Central memory CD4-positive, alpha-beta T cell (primary cell): ENCODE results near the gene UBE2R2.
"Not testable (repeated sequence)": the region's sequence is repeated elsewhere in the genome, so short reads cannot be mapped to it uniquely, and the experiment has no call there.

Experiments
- DNase-seq: peaks from one replicate; pipeline ENCODE4 v3.0.0; 2022

UBE2R2 gene

GRCh38 chr9:33843312-33843961, 26.5 kb downstream of the UBE2R2 start:
- no peak for DNase-seq

DNA sequence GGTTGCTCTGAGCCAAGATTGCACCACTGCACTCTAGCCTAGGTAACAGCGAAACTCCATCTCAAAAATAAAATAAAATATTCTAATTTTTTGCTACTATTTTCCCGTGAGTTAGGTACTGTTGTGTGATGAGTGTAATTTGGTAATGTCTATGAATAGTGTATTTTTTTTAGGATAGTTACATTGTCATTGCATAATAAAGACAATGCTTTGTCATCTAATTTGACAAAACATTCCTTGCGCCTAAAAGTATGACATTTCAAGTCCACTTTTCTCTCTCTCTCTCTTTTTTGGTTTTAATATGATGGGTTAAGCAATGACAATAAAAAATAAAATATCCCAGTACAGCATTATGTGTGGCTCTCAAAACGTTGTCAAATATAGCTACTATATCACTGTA, 29.3 kb downstream of the UBE2R2 start:
- DNase-seq: no peak

DNA sequence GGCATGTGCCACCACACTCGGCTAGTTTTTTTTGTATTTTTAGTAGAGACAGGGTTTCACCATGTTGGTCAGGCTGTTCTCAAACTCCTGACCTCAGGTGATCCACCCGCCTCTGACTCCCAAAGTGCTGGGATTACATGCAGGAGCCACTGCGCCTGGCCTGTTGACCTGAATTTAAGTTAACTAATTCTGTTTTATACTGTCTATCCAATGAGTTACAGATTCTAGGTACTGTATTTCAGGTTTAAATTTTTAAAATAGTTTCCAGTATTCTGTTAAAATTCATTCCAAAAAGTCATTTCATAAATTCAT, 30.9 kb downstream of the UBE2R2 start:
- DNase-seq: not testable (repeated sequence)

DNA sequence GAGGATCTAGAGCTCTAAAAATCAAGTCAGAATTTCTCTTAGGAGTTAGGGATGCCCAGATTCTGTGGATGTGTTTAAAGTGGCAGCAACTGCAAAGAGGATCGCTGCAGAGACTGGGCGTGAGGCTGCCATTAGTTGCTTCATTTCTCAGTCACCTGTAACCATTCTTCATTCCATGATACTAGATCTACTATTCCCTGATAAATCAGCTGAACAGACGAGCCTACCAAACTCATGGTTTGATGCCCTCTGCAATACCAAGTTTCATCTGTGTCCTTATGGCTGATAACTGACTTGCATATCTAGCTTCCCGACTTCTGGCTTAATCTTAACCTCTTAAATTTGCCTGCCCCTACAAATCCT, 33.3 kb downstream of the UBE2R2 start:
- no peak for DNase-seq

DNA sequence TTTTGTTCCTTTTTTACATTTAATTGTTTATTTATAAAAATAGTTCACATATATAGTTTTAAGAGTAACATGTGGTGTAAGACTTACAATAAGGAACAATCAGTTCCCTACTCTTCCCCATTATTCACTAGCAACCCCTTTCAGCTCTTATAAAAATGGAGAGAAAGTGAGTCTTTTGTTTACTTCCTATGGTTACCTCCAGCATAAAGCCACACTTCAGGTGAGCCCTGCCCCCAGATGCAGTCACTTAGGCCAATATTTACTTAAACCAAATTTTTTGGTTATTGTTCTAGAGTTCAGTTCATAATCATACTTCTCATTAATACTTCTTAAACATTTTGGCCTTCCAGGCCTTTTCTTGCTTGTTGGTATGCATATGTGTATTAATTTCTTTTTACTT, 33.7 kb downstream of the UBE2R2 start:
- DNase-seq: no peak

- DNase-seq: no peak
Measured at GRCh38 chr9:33851301-33851700, 34.3 kb downstream of the UBE2R2 start.

DNA sequence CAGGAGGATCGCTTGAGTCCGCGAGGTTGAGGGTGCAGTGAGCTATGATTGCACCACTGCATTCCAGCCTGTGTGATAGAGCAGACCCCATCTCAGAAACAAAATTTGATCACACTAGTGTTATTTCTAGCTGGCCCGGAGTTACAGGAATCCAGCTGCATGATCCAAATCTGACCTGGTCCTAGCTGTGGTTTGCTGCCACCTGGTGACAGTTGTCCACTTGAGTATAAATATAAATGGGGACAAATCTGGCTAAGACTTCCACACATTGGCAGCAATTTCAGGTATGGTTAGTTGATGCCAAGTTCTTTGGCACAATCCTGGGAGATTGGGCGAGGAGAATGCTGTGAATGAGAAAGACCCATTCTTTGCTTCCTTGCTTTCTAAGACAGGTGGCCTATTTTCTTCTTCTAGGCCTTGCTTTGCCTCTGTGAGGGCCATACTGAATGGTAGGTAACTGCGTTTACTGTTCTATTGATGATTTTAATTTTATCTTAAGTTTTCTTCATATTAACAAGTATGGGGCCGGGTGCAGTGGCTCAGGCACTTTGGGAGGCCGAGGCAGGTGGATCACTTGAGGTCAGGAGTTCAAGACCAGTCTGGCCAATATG, 35.4 kb downstream of the UBE2R2 start:
- peak; percentile 39 for DNase-seq

GRCh38 chr9:33856247-33856646, 39.3 kb downstream of the UBE2R2 start:
- DNase-seq: no peak

DNA sequence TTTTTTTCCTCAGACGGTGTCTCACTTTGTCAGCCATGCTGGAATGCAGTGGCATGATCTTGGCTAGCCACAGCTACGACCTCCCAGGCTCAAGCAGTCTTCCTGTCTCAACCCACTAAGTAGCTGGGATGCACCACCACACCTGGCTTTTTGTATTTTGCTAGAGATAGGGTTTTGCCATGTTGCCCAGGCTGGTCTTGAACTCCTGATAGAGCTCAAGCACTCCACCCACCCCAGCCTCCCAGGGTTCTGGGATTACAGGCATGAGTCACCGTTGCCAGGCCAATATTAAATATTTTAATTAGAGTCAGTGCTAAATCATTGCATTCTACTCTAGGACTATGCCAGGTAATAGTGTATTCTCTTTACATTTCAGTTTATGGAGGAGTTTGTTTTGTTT, 41.5 kb downstream of the UBE2R2 start:
- no peak for DNase-seq

DNA sequence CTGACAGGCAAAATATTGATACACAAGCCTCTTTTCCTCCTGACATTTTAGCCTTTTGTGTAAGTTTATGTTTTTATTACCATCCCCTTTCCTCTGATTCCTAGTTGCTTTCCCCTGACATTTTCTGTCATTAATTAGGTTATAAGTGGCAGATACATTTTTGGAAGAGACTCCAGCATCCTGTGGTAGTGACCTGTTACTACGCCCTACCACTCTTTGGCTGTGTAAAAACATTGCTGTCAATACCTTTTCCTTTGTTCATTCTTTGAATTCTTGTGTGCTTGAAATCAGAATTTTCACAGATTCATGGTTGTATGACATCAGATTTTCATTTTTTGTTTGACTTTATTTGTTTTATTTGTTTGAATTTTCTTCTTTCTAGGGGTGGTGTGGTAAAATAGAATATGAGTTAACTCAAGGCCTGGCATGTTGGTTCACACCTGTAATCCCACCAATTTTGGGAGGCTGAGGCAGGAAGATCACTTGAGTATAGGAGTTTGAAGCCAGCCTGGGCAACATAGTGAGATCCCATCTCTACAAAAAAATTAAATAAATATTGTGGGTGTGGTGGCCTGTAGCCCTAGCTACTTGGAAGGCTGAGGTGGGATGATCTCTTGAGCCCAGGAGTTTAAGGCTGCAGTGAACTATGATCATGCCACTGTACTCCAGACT, 43.4 kb downstream of the UBE2R2 start:
- DNase-seq: no peak

DNA sequence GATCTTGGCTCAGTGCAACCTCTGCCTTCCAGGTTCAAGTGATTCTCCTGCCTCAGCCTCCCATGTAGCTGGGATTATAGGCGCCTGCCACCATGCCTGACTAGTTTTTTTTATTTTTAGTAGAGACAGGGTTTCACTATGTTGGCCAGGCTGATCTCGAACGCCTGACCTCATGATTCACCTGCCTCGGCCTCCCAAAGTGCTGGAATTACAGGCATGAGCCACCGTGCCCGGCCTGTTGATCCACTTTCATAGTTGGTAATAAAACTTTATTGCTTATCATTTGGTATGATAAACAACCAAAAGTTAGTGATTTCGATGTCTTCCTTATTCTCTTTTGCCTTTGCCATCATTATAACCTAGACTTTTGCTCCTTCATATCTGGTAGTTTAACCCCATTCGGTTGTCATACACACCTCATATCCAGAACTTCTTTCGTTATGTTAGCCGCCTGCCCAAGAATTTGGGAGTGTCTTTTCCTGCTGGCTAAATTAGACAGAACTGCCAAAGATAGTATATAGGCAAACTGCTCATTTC, 45.0 kb downstream of the UBE2R2 start:
- DNase-seq: no peak

DNA sequence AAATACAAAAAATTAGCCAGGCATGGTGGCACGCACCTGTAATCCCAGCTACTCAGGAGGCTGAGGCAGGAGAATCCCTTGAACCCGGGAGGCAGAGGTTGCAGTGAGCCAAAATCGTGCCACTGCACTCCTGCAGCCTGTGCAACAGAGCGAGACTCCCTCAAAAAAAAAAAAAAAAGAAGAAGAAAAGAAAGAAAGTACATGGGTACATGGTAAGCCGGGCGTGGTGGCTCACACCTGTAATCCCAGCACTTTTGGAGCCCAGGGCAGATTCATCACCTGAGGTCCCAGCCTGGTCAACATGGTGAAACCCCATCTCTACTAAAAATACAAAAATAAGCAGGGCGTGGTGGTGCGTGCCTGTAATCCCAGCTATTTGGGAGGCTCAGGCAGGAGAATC, 46.1 kb downstream of the UBE2R2 start:
- DNase-seq: not testable (repeated sequence)

DNA sequence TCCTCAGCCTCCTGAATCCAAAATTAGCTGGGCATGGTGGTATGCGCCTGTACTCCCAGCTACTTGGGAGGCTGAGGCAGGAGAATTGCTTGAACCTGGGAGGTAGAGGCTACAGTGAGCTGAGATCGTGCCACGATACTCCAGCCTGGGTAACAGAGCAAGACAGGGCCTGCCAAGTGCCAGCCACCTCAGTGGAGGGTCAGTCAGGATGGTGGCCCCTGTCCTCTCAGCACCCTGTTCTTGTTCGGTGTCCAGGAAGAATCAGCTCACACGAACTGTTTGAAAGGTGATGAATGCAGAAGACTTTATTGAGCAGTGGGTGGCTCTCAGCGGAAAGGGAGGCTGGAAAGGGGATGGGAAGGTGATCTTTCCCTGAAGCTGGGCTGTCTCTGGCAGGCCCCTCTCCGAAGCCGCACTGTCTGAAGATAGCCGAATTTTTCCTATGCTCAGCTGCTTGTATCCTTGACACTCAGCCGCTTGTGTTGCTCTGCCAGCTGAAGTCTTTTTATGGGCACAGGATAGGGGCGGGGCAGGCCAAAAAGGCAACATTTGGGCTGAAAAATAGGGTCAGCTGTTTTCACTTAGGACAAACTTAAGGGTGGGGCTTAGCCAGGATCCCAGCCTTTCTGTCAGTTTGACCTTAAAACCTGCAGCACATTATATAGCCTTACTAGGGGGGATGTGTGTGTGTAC, 50.9 kb downstream of the UBE2R2 start:
- DNase-seq: no peak

- no peak for DNase-seq
Measured at GRCh38 chr9:33868440-33868973, 51.5 kb downstream of the UBE2R2 start.

DNA sequence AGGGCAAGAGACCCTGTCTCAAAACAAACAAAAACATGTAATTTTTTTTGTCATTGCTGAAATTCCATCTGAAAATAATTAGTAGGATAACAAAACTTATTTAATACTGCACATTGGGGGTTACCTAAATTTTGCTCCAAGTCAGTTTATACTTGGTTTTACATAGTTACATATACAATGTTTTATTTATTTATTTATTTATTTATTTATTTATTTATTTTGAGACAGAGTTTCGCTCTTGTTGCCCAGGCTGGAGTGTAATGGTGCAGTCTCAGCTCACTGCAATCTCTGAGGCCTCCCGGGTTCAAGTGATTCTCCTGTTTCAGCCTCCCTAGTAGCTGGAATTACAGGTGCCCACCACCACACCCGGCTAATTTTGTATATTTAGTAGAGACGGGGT, 52.3 kb downstream of the UBE2R2 start:
- not testable (repeated sequence) for DNase-seq

DNA sequence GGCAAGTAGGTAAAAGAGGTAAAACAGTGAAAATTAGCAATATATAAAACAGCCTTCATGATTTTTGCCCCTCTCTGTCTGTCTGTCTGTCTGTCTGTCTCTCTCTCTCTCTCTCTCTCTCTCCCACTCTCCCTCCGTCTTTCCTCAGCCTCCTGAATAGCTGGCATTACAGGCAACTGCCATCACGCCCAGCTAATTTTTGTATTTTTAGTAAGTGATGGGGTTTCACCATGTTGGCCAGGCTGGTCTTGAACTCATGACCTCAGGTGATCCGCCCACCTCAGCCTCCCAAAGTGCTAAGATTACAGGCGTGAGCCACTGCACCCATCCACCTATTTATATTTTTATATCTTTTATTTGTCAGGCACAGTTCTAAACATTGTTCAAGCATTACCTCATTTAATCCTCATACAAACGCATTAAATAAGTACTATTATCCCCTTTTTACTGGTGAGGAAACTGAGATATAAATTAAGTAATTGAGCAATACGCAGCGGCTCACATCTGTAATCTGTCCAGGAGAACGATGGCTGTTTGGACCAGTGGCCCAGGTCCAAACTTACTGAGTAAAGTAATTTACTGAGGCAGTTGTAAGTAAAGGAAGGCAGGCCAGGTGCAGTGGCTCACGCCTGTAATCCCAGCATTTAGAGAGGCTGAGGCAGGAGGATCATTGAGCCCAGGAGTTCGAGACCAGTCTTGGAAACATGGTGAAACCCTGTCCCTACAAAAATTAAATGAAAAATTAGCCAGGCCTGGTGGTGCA, 60.9 kb downstream of the UBE2R2 start:
- DNase-seq: no peak

DNA sequence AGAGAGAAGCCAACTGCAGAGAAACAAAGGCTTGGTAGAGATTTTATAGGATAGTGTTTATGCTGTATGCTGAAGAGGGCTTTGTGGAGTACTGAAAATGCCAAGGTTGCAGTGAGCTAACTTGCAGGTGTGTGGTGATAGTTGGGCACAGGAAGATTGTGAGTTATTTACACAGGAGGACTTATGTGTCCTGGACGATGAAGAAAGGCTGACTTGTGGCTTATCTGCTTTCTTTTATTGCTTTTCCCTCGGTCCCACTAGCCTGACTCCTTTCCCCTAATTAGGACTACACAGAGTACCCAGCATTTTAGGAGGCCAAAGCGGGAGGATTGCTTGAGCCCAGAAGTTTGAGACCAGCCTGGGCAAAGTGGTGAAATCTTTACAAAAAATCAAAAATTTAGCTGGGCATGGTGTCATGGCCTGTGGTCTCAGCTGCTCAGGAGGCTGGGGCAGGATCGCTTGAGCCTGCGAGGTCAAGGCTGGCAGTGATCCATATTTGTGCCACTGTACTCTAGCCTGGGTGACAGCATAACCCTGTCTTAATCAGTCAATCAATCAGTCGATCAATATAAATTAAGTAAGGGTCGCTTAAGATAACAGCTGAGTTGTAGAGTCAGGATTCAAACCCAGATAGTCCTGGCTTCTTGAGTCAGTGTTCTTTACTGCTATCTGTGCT, 61.9 kb downstream of the UBE2R2 start:
- DNase-seq: no peak

GRCh38 chr9:33880211-33881089, 63.5 kb downstream of the UBE2R2 start:
- DNase-seq: no peak

- no peak for DNase-seq
Measured at GRCh38 chr9:33881635-33882034, 64.7 kb downstream of the UBE2R2 start.

DNA sequence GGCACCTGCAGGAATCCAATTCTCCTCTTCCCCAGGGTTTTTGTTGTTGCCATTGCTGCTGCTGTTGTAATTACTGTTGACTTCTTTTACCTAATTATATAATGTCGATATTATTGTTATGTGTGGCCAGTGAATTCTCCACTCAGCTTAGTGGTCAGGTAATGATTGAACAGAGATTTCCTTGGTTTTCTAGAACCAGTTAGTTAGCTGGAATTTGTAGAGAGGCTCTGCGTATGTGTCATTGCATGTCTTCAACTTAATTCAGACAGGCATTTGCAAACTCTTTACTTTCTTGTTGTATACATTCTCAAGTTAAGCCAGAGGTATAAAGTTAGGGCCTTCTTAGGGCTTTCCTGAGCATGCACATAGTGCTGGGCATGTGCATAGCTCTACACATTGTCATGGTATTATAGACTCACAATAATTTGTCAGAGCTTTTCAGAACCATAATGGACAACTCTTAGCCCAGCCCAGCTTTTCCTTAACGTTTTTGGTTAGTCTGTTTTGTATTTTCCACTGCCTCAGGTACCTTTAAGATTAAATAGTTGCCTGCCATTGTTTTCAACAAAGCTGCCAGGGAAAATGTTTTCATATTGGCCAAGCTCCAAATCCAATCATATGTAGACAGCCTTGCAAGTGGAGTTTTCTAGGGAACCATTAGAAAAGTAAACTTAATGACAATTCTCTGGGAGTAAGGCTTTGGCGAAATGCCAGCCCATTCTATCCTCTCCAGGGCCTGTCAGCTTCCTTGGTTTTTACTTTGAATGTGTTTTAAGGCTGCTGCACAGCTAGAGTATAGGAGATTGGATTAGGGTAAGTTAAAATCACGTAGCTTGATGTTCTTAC, 68.1 kb downstream of the UBE2R2 start:
- DNase-seq: no peak
